ENCODE results near the gene TSPAN1. TPM values are rescaled to one million over a fixed set of nuclear protein-coding genes. Genes with fewer than 3 reads are reported as not detected.

Gene TSPAN1
- total and polyA plus RNA-seq, 2 of the 13 experiments (the other 11 are each of a cell fraction or from before 2014, with no cell fraction given) = 1.7 to 2.9 TPM

DNA sequence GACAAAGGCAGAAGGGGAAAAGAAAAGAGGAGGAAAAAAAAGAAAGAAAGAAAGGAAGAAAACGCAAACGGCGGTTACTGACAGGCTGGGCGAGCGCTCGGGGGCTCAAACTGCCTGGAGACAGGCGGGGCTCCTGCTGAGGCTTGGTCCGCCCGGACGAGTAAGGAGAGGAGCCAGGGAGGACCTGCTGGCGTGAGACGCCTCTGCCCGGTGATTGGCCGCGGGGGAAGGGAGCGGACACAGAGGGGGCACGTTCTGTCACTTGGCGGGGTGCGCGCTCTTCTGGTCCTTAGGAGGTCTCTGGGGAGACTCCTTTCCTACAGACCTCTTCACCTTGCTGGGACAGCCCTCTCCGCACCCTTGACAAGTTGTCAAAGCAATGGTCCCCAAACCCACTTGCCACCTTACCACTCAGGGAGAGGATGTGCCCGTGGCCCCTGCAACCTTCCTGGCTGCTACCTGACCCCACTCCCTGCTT, 41.7 kb upstream of the TSPAN1 start (continued):
- TF ChIP-seq, protein P1, sequence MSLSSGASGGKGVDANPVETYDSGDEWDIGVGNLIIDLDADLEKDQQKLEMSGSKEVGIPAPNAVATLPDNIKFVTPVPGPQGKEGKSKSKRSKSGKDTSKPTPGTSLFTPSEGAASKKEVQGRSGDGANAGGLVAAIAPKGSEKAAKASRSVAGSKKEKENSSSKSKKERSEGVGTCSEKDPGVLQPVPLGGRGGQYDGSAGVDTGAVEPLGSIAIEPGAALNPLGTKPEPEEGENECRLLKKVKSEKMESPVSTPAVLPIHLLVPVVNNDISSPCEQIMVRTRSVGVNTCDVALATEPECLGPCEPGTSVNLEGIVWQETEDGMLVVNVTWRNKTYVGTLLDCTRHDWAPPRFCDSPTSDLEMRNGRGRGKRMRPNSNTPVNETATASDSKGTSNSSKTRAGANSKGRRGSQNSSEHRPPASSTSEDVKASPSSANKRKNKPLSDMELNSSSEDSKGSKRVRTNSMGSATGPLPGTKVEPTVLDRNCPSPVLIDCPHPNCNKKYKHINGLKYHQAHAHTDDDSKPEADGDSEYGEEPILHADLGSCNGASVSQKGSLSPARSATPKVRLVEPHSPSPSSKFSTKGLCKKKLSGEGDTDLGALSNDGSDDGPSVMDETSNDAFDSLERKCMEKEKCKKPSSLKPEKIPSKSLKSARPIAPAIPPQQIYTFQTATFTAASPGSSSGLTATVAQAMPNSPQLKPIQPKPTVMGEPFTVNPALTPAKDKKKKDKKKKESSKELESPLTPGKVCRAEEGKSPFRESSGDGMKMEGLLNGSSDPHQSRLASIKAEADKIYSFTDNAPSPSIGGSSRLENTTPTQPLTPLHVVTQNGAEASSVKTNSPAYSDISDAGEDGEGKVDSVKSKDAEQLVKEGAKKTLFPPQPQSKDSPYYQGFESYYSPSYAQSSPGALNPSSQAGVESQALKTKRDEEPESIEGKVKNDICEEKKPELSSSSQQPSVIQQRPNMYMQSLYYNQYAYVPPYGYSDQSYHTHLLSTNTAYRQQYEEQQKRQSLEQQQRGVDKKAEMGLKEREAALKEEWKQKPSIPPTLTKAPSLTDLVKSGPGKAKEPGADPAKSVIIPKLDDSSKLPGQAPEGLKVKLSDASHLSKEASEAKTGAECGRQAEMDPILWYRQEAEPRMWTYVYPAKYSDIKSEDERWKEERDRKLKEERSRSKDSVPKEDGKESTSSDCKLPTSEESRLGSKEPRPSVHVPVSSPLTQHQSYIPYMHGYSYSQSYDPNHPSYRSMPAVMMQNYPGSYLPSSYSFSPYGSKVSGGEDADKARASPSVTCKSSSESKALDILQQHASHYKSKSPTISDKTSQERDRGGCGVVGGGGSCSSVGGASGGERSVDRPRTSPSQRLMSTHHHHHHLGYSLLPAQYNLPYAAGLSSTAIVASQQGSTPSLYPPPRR (CRISPR knock-in tag; IDR thresholded peaks at IDR 0.05; ENCODE audit: borderline replicate concordance) = peak; percentile 15; the same call in 1 of the 2 replicates
- TF ChIP-seq GTF3A (CRISPR knock-in tag; conservative IDR thresholded peaks at IDR 0.05) (no peak), HDAC1 (CRISPR knock-in tag; IDR thresholded peaks at IDR 0.05) (no peak), ZSCAN21 (CRISPR knock-in tag; IDR thresholded peaks at IDR 0.05; ENCODE audit: borderline replicate concordance) (no peak), CREM (IDR thresholded peaks at IDR 0.05) (no peak), CREM (CRISPR knock-in tag; IDR thresholded peaks at IDR 0.05) (no peak), HOXA5 (CRISPR knock-in tag; IDR thresholded peaks at IDR 0.05) (0 out of 2 replicates have a peak, but pooled peaks have one; percentile 1)
- TF ChIP-seq, protein P2, sequence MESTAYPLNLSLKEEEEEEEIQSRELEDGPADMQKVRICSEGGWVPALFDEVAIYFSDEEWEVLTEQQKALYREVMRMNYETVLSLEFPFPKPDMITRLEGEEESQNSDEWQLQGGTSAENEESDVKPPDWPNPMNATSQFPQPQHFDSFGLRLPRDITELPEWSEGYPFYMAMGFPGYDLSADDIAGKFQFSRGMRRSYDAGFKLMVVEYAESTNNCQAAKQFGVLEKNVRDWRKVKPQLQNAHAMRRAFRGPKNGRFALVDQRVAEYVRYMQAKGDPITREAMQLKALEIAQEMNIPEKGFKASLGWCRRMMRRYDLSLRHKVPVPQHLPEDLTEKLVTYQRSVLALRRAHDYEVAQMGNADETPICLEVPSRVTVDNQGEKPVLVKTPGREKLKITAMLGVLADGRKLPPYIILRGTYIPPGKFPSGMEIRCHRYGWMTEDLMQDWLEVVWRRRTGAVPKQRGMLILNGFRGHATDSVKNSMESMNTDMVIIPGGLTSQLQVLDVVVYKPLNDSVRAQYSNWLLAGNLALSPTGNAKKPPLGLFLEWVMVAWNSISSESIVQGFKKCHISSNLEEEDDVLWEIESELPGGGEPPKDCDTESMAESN (CRISPR knock-in tag; conservative IDR thresholded peaks at IDR 0.05) = no peak
- TF ChIP-seq, protein P3, sequence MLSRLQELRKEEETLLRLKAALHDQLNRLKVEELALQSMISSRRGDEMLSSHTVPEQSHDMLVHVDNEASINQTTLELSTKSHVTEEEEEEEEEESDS (CRISPR knock-in tag; IDR thresholded peaks at IDR 0.05; ENCODE audit: borderline replicate concordance) = peak; percentile 4; the same call in 1 of the 2 replicates

Data from HepG2 (cell line).